GM19324 (cell line): ENCODE measurements around the gene RIMBP2.
"Not testable (repeated sequence)": the region's sequence is repeated elsewhere in the genome, so short reads cannot be mapped to it uniquely, and the experiment has no call there.

Source experiments
- ATAC-seq: cut with Tn5 transposase; IDR thresholded peaks from one replicate; pipeline ENCODE4 v1.9.1; 2021; ENCODE audit warnings: mild to moderate bottlenecking, moderate library complexity; ENCODE audit not compliant: unreplicated experiment, low FRiP score

Gene RIMBP2

DNA sequence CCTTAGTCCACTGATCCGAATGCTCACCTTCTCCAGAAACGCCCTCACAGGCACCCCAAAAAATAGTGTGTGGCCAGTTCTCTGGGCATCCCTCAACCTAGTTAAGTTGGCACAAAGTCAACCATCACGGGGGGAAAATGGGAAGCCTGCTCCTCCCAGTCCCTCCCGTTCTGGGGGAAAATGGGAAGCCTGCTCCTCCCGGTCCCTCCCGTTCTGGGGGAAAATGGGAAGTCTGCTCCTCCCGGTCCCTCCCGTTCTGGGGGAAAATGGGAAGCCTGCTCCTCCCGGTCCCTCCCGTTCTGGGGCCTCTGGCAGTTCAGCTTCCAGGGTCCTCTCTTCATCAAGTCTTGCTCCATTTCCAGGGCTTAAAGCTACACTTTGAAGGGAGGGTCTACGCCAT lies 106.1 kb downstream of the RIMBP2 start:
- ATAC-seq = no peak

GRCh38 chr12:130608831-130609230 lies 107.3 kb downstream of the RIMBP2 start:
- no peak for ATAC-seq

GRCh38 chr12:130608132-130608531 lies 108.0 kb downstream of the RIMBP2 start:
- no peak for ATAC-seq

DNA sequence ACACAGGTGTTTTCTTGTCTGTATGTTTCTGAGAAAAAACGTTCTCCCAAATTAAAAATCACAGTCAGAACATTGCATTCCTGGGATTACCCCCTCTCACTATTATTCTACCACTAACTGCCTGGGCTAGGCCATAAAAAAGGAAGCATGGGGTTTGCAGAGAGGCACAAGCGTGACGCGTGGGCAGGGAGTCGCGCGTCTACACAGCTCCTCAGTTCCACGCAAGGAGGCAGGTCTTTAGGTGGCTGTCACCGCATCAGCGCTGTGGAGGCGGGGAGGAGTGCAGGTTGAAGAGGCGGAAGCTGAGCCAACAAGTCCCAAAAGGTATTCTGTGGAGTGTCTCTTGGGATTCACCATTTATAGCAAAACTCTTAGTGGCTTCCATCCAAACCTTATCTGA lies 109.9 kb downstream of the RIMBP2 start:
- ATAC-seq = no peak

DNA sequence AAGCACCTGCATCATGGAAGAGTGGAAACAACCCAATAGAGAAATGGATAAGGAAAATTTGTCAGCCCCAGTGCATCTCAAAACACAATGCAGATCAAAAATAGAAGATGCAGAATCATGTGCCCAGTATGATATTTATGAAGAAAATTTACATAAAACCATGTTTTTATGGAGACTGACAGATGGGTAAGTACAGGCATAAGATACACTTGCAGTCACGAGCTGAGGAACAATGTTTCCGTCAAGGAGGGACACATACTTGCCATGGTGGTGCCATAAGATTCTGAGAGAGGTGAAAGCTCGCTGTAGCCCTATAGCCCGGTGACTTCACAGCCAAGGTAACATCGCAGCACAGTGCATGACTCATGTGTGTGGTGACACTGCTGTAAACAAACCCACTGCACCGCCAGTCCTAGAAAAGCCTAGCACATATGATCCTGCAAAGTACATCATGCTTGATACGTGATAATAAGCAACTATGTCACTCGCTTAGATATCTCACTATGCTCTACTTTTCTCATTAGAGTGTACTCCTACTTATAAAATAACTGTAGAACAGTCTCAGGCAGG lies 112.6 kb downstream of the RIMBP2 start:
- ATAC-seq = no peak

DNA sequence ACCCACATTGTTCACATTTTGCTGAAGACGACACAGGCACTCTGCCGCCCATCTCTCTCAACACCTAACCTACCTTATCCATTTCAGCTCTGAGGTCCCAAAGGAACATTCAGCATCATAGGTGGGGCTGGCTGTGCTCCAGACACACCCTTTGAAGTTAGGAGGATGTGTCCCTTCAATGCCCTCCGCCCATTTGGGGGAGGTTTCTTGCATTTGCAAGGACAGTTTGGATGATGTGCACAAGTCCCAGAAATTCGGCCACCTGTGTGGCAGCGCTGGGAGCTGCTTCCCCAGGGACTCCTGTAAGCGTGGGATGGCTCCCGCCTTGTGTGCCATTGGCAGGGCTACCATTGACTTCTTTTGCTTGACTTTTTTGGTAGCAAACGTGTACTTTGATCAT lies 113.8 kb downstream of the RIMBP2 start:
- no peak for ATAC-seq

GRCh38 chr12:130601327-130601726 lies 114.8 kb downstream of the RIMBP2 start:
- ATAC-seq = no peak

- ATAC-seq = no peak
Measured at GRCh38 chr12:130596241-130596640, 119.9 kb downstream of the RIMBP2 start.

DNA sequence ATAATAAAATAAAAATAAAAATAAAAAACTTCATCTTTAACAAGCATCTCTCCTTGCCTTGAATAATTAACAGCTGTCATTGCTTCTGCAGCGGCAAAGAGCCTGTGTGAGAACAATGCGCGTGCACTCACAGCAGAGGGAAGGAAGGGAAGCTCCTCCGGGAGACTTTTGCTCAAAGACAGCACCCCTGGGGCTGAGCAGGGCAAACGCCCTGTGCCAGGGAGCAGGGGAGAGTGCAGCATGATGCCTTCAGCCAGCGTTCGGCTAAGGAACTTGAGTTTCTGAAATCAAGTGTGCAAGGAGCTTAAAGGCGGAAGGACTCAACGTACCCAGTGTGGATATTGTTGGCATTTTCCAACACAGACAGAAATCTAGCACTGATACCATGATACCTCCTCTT lies 120.5 kb downstream of the RIMBP2 start:
- ATAC-seq = no peak

GRCh38 chr12:130593056-130593455 lies 123.0 kb downstream of the RIMBP2 start:
- no peak for ATAC-seq

DNA sequence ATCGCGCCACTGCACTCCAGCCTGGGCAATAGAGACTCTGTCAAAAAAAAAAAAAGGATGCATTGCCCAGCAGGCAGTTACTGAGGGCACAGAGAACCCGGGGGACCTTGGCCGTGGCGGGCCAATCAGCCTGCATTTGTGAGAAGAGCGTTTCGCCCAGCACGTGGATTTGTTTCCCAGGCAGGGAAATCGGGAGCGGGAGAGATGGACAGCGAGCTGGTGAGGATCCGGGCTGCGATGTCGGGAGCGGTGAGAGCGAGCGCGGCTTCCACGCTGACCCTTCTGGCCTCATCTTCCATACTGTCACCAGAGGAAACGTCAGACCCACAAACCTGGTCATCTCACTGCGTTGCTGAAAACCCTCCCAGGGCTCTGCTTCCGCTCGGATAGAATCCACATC lies 123.5 kb downstream of the RIMBP2 start:
- ATAC-seq = no peak

DNA sequence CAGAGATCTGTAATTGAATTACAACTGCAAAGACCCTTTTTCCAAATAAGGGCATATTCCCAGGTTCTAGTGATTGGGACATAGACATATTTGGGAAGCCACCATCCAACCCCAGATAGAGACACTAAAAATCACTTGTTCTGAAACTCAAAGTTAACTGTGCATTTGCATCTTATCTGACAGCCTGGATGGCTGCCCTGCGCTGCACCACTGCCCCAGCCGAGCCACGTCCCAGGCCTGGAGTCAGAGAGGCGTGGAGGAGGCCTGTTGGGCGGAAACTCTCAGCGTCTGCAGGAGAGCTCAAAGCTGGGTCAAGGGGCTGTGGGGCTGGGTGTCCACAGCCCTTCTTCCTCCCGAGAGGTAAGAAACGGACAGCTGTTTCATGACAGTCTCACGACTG lies 124.4 kb downstream of the RIMBP2 start:
- no peak for ATAC-seq

GRCh38 chr12:130590685-130591084 lies 125.4 kb downstream of the RIMBP2 start:
- ATAC-seq = no peak

GRCh38 chr12:130589540-130590317 lies 126.4 kb downstream of the RIMBP2 start:
- no peak for ATAC-seq

DNA sequence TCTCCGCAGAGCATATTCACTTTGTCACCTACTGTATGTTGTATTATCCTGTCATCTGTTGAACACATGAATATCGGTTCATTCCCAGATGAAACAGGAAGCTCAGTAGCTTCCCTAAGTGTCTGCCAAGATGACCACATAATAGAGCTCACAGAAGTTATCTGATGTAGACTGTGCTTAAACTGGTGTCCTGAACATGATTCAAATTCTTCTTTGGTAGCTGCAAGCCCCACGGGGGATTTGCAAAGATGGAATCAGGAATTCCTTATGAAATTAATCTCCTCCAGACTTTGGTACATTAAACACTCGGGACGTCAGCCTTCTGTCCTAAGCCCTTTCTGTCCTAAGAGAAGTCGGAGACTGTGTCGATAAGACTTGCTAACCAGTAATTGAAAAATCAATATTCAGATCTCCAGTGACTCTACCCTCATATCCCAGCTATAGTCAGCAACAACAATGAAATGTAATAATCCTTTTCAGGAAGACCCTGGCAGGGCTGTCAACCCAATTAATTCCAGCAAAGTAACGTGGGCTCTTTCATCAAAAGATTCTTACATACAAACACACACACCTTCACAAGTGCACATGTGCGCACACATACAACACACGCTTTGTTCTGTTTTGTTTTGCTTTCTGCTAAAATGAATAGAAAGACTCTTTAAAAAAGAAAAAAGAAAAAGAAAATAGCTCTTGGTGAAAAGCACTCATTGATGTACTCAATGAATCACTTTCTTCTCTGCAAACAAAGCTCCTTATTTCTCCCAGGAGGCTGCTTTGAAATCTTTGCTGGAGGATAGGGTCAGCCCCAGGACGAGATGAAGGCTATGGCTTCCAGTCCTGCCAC lies 127.2 kb downstream of the RIMBP2 start:
- ATAC-seq = no peak

- no peak for ATAC-seq
Measured at GRCh38 chr12:130587966-130588365, 128.1 kb downstream of the RIMBP2 start.

- ATAC-seq = not testable (repeated sequence)
Measured at GRCh38 chr12:130584475-130584874, 131.6 kb downstream of the RIMBP2 start.

- ATAC-seq = no peak
Measured at GRCh38 chr12:130583800-130584199, 132.3 kb downstream of the RIMBP2 start.

DNA sequence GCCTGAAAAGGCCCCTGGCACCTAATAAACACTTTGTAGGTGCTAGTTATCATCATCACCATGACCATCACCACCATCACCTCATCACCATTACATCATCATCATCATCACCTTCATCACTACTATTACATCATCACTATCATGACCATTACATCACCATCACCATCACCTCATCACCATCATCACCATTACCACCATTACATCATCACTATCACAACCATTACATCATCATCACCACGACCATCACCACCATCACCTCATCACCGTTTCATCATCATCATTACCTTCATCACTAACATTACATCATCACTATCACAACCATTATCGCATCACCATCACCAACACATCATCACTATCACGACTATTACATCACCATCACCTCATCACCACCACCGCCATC lies 132.8 kb downstream of the RIMBP2 start:
- ATAC-seq = no peak

DNA sequence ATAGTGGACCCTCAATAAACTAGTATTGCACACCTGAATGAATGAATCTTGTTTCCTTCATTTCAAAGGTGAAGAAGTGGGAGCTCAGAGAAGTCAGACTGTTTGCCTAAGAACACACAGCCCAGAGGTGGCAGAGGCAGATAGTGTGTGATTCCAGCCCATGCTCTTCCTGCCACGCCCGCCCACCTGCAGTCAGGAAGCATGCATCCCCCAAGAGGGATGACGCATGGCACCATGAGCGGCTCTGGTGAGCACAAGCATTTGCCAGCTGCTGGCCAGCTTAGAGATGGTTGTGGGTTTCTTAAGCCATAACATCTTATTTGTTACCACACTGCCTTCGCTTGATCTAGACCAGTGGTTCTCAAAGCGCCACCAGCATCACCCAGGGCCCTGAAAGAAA lies 133.8 kb downstream of the RIMBP2 start:
- ATAC-seq = no peak

- no peak for ATAC-seq
Measured at GRCh38 chr12:130581782-130582181, 134.3 kb downstream of the RIMBP2 start.
